WI38 (cell line): Measurements from ENCODE around the gene CRIM1.

Source experiments
- H3K4me3 ChIP-seq: 2 replicates; pipeline ENCODE4 v1.5.1; 2011; ENCODE audit warnings: low read depth, mild to moderate bottlenecking, control low read depth, low read length
- TF ChIP-seq, protein P1 (sequence below): IDR thresholded peaks from 2 replicates; pipeline ENCODE4 v1.5.1; 2012; ENCODE audit warnings: low read depth, mild to moderate bottlenecking, control low read depth, low read length

CRIM1 gene

DNA sequence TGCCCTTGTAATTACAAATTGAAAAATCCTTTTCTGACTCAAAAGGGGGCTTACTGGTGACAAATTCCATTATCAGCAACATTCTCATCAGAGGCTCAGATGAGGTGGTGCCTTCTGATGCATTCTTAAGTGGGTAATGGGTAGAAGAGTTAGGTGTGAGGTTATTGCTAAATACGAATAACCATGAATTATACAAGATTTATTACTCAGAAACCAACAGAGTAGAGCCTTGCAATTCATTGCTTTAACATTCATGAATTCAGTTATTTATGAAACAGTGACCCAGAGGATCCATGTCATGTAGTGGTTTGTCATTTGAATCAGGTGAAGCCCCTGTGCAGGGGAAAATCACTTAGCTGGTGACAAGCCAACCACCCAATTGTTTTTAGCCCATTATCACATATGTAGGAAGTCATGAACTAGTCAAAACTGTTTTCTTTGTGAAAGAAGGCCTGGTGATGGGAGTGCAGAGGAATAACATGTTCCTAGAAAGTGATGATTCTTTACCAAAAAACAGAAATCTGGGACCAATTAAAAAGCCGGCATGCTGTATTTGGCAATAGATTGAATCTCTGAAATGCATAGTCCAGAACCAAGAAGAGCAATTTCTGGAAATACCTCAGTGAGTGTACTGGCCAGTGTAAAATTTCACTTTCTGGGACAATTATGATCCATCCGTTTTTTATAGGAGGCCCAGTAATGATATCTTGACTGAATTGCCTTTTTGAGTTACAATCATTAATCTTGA is 70.2 kb downstream of the CRIM1 start:
- no peak overlapping the region for H3K4me3 ChIP-seq
- TF ChIP-seq, protein P1, sequence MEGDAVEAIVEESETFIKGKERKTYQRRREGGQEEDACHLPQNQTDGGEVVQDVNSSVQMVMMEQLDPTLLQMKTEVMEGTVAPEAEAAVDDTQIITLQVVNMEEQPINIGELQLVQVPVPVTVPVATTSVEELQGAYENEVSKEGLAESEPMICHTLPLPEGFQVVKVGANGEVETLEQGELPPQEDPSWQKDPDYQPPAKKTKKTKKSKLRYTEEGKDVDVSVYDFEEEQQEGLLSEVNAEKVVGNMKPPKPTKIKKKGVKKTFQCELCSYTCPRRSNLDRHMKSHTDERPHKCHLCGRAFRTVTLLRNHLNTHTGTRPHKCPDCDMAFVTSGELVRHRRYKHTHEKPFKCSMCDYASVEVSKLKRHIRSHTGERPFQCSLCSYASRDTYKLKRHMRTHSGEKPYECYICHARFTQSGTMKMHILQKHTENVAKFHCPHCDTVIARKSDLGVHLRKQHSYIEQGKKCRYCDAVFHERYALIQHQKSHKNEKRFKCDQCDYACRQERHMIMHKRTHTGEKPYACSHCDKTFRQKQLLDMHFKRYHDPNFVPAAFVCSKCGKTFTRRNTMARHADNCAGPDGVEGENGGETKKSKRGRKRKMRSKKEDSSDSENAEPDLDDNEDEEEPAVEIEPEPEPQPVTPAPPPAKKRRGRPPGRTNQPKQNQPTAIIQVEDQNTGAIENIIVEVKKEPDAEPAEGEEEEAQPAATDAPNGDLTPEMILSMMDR, result no peak

DNA sequence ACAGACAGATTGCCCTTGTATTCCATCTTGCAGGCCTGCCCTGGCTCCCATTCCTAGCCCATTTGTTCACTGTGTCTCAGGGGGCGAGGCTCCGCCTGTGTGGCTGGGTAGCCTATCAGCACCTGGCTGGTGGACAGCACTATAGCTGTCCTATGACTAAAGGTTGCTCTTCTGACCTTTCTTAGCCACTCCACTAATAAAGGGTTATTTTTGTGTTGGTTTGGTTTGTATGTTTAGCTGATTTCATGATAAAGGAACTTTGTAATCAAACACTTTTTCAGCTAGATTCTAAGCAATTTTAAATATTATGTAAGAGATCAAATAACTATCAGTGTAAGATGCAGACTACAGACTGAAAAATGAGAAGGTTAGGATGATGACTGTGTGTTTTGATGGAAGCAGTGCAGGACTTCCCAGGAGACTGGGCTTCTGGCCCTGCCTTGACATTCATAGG is 72.2 kb downstream of the CRIM1 start:
- no peak overlapping the region for H3K4me3 ChIP-seq
- TF ChIP-seq, protein P1, result no peak

DNA sequence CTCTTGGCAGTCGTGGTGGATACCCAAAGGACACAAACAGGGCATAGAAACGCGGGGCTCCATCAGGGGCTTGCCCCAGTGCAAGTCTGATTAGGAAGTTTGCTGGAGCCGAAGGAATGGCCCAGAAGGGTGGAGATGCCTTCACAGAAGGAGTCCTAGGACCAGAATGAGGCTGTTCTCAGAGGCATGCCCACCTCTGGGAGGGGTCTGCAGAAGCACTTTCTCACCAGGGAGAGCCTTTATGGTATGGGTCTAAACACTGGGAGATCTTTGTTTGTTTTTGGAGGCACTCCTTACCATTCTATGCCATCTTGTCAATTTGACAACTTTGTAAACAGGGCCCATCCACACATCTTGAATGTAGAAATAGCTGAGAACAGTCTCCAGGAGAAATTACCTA is 75.0 kb downstream of the CRIM1 start:
- TF ChIP-seq, protein P1, result no peak
- H3K4me3 ChIP-seq, result no peak overlapping the region

DNA sequence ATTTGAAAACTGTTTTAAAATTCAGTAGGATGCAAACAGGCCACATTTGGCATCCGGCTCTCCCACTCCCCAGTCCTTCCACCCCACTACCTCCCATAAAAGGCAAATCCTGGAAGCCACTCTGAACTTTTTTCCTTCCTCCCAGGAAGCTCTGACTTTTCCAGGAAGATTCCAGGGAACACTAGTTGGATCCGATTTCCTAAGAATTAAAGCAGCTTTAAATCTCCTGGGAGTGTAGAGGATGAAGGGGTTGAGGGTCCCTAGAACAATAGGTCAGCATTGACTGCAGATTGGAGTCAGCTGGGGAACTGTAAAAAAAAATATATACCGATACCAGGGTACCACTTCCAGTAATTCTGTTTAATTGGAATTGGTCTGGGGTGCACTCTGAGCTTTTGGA is 76.9 kb downstream of the CRIM1 start:
- TF ChIP-seq, protein P1, result no peak
- no peak overlapping the region for H3K4me3 ChIP-seq

DNA sequence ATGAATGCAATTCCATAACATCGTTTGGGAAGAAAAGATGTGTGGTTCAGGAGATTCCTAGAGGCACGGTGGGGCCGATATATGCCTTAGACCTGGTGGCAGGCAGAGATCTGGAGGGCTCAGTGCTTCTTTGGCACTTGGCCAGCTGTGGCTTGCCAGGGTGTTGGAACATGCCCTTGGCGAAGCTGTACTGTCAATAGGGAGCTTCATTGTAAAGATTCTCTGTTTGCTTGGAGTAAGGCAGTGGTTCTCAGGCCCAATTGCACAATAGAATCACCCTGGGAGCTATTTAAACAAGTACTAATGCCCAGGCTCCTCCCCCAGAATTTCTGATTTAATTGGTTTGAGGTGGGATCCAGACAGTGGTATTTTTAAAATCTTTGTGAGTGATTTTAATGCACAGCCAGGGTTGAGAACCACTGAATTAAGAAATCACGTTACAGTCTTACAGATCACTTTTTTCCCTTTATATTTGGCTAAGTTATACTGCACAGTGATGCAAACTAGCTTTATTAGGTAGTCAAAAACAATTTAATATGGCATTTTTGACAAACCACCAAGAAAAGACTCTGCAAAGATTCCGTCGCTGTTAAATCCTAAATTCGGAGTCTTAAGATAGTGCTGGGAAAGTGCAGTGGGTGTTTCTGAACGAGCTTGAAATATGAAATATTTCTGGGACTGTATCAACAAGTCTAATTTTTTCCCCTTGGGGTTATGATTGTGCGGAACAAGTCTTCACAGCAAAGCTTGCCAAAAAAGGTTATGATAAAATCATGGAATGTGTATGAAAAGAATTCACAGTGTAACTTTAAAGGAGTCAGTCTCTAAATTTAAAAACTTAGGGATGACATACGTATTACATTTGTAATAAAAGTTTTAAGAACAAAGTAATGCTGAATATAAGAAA is 78.0 kb downstream of the CRIM1 start:
- no peak overlapping the region for H3K4me3 ChIP-seq
- TF ChIP-seq, protein P1, result no peak

DNA sequence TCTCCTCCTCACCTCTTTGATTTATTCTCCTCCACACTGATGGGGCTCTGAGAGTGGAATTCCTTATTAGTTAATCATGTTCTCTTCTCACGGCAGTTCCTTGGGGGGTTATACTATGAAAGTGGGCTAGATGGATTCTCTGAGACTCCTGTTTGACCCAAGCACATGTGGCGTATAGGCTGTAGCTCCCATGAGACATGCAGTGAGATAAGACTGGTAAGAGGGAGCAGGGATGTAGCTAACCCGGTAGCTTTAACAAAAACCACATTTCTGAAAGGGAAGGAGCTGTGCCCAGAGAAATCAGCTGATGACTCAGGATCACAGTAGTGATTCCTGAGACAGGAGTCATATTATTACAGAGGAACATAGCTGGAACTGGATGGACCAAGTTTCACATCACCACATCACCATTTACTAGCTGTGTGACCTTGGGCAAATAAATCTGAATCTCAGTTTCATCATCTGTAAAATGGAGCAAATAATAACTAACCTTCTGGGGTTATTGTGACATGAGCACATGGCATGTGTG is 82.9 kb downstream of the CRIM1 start:
- H3K4me3 ChIP-seq, result no peak overlapping the region
- TF ChIP-seq, protein P1, result no peak
